ENCODE results near the gene GADL1. TPM values are rescaled to one million over a fixed set of nuclear protein-coding genes. Genes with fewer than 3 reads are reported as not detected.

The GADL1 gene
- total RNA-seq, 1 donor from 2014 or later: not detected

GRCh38 chr3:30878862-30879261 is 15.6 kb downstream of the GADL1 start:
- intact Hi-C loops (cut with micrococcal nuclease): no loop called here

GRCh38 chr3:30875505-30875904 is 19.0 kb downstream of the GADL1 start:
- intact Hi-C loops (cut with micrococcal nuclease): no loop called here

GRCh38 chr3:30873671-30874070 is 20.8 kb downstream of the GADL1 start:
- intact Hi-C loops (cut with micrococcal nuclease): no loop called here

- intact Hi-C loops (cut with micrococcal nuclease): no loop called here
Observed at GRCh38 chr3:30872879-30873278, 21.6 kb downstream of the GADL1 start.

GRCh38 chr3:30871720-30872119 is 22.7 kb downstream of the GADL1 start:
- intact Hi-C loops (cut with micrococcal nuclease): no loop called here

GRCh38 chr3:30864836-30865235 is 29.6 kb downstream of the GADL1 start:
- intact Hi-C loops (cut with micrococcal nuclease): no loop called here

- intact Hi-C loops (cut with micrococcal nuclease): no loop called here
Observed at GRCh38 chr3:30864132-30864531, 30.3 kb downstream of the GADL1 start.

GRCh38 chr3:30862004-30862403 is 32.5 kb downstream of the GADL1 start:
- intact Hi-C loops (cut with micrococcal nuclease): no loop called here

GRCh38 chr3:30858894-30859389 is 35.5 kb downstream of the GADL1 start:
- intact Hi-C loops (cut with micrococcal nuclease): no loop called here

- intact Hi-C loops (cut with micrococcal nuclease): no loop called here
Observed at GRCh38 chr3:30855400-30856292, 38.8 kb downstream of the GADL1 start.

GRCh38 chr3:30852833-30853232 is 41.6 kb downstream of the GADL1 start:
- intact Hi-C loops (cut with micrococcal nuclease): no loop called here

GRCh38 chr3:30848087-30848779 is 46.2 kb downstream of the GADL1 start:
- intact Hi-C loops (cut with micrococcal nuclease): no loop called here

- intact Hi-C loops (cut with micrococcal nuclease): no loop called here
Observed at GRCh38 chr3:30847592-30847991, 46.9 kb downstream of the GADL1 start.

- intact Hi-C loops (cut with micrococcal nuclease): no loop called here
Observed at GRCh38 chr3:30845606-30846005, 48.9 kb downstream of the GADL1 start.

- intact Hi-C loops (cut with micrococcal nuclease): no loop called here
Observed at GRCh38 chr3:30843877-30844276, 50.6 kb downstream of the GADL1 start.

- intact Hi-C loops (cut with micrococcal nuclease): no loop called here
Observed at GRCh38 chr3:30836141-30836540, 58.3 kb downstream of the GADL1 start.

- intact Hi-C loops (cut with micrococcal nuclease): no loop called here
Observed at GRCh38 chr3:30835667-30836066, 58.8 kb downstream of the GADL1 start.

- intact Hi-C loops (cut with micrococcal nuclease): no loop called here
Observed at GRCh38 chr3:30832961-30833575, 61.4 kb downstream of the GADL1 start.

- intact Hi-C loops (cut with micrococcal nuclease): no loop called here
Observed at GRCh38 chr3:30827080-30827479, 67.4 kb downstream of the GADL1 start.

GRCh38 chr3:30826531-30826942 is 67.9 kb downstream of the GADL1 start:
- intact Hi-C loops (cut with micrococcal nuclease): no loop called here

GRCh38 chr3:30819067-30819798 is 75.2 kb downstream of the GADL1 start:
- intact Hi-C loops (cut with micrococcal nuclease): loop anchor here (5.0 kb wide), 1 partner anchor 627 kb away; no protein-coding TSS in a partner anchor

Measured in T-helper 2 cell treated with Interferon-gamma antibody and Interleukin-4, amounts not matched to agents 100 ng/mL and 5 ng/mL, for 36 hours (primary cell).